Dermis blood vessel endothelial cell (primary cell): Measurements from ENCODE around the gene PROM1. TPM values are rescaled to one million over a fixed set of nuclear protein-coding genes. Genes with fewer than 3 reads are reported as not detected.

Experiments used
- DNase-seq: peaks from one replicate; pipeline ENCODE4 v3.0.0; 2010
- total RNA-seq: library from RNA; depleted of rRNA; stranded (reverse); fragments of >200 nt; gene quantifications from 2 replicates; pipeline ENCODE4 v1.2.3, GENCODE V29; 2014

PROM1 gene
- total RNA-seq, 1 donor from 2014 or later = 1.0 TPM

DNA sequence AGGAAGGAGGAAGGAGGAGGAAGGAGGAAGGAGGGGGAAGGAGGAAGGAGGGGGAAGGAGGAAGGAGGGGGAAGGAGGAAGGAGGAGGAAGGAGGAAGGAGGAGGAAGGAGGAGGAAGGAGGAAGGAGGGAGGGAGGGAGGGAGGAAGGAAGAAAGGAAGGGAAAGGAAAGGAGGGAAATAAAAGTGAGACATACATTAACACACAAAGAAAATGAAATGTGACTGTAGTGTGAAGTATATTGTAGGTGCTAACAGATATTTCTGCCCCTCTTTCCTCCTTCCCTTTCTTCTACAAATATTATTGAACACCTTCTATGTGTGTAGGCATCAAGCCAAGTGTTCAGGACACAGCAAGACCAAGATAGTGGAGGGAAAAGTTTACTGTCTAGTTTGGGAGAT is 26.4 kb upstream of the PROM1 start:
- DNase-seq = no peak

DNA sequence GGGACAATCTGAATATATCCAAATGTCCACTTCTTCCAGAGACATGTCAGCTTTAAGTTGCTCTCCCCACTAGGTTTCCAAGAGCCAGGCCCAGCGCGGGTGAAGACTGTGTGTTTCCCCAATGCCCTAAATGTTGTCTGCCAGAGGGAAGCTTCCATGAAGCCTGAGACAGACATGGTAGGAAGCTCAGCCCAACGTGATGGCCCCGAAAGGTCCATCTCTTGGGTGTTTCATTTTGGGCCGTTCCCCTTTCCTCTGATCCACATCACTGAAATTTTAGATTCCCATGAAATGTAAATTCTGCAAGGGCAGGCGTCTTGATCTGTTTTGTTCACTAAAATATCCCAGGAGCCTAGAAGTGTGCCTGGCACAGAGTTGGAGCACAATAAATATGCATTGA is 25.4 kb upstream of the PROM1 start:
- DNase-seq = no peak

DNA sequence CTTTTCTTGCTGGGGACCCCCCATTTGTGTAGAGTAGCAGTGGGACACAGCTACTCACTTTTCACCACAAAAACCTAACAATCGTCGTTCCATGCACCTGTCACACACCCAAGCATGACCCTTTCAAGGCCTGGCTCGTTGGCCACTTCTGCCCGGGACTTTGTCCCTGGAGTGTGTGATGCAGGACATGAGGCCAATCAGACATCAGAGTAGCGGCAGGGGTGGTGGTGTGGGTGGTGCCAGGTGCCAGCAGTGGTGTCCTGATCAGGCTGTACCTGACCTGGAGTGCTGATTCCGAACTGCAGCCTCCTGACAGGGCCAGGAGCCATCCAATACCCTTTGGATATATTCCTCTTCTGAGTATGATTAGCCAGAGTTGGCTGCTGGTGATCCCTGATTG is 23.1 kb upstream of the PROM1 start:
- no peak for DNase-seq

DNA sequence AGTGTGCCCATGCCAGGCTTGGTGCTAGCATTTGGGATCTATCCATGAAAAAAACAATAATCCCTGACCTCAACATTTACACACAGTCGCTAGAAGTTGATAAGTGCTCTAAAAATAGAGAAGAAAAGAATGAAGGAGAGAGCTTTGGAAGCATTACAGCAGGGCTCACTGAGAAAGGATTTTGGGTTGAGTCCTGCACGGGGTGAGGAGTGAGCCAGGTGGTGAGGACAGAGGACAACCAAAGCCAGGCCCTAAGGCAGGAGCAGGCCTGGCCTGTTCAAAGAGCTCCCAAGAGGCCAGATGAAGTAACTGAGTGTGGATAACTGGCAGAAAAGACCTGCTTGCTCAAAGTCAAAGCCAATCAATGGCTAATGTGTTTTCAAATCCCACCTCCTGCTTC is 20.7 kb upstream of the PROM1 start:
- no peak for DNase-seq

DNA sequence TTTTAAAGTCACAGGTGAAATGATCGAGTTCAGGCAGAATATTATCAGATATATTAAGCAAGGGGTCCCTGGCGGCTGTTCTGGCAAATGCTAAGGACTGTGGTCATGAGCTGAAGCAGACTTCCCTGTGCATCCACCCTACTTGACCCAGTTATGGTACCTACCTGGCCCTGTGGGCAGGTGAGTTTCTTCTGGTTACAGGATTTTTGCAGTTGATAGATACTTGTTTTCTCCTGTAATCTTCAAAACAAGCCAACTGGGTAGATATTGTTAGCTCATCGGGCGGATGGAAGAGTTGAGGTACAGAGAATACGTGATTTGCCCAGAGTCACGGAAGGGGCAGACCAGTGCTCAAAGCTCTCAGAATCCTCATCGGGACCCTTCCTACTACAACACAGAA is 18.5 kb upstream of the PROM1 start:
- no peak for DNase-seq

DNA sequence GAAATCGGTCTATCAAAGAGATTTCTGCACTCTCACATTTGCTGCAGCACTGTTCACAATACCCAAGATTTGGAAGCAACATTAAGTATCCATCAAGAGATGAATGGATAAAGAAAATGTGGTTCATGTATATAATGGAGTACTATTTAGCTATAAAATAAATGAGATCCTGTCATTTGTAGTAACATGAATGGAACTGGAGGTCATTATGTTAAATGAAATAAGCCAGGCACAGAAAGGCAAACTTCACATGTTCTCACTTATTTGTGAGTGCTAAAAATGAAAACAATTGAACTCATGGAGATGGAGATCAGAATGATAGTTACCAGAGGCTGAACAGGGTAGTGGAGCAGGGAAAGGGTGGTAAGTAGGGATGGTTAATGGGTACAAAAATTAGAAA is 17.0 kb upstream of the PROM1 start:
- DNase-seq = no peak

DNA sequence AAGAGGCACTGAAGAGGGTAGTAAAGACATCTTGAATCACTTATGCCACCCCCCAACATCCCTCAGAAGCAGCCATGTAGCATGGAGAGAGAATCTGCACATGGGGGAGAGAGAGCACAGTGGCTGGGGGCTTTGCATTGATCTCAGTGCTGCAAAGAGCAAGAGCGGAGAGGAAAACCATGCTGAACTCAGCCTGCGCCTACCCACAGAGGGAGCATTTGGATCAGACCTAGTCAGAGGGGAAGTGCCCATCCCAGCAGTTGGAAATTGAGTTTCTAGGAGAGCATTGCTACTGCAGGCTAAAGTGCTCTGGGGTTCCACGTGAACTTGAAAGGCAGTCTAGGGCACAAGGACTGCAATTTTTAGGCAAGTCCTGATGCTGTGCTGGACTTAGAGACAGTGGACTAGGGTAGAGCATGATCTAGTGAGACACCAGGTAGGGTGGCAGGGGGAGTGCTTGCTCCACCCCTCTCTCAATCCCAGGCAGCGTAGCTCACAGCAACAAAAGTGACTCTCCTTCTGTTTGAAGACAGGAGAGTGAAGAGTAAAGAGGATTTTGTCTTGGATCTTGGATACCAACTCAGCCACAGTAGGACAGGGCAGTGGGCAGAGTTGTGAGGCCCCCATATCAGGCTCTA is 9.0 kb upstream of the PROM1 start:
- DNase-seq = no peak

DNA sequence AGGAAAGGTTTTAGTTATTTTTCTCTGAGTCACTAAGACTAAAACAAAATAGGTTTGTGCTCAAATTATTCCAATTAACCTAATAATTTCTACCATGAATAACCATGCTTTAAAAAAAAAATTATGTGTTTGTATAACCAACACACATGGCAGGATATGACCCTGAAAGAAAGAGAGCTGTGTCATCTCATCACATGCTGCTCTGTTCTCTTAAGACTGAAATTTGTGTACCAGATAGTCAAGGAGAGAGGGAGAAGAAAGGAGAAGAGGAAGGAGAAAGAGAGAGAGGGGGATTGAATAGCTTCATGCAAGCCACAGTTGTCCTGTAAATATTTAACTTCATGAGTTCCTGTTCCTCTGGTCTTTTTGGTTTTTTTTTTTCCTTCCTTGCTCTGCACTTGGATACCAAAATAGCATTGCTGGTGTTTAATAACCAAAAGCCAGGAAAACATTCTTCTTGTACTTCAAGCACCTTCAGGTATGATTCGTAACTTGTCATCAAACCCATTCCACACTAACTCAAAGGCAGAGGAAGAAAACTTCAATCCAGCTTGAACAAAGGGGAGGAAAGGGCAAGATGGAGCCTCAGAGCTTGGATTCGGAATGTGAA is 6.4 kb upstream of the PROM1 start:
- no peak for DNase-seq

DNA sequence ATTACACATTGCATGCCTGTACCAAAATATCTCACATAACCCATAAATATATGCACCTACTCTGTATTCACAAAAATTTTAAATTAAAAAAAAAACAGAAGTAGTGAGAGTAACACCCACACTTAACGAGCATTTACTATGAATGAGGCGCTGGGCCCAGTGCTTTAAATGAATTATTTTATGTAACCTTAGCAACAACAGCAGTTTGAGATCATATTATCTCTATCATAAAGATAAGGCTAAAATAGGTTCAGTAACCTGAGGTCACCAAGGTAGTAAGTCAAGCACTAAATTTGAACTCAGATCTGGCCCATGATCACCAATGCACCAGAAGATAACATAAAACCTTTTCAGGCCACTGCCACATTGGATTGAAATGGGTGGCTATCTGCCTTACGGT is 5.3 kb upstream of the PROM1 start:
- no peak for DNase-seq

DNA sequence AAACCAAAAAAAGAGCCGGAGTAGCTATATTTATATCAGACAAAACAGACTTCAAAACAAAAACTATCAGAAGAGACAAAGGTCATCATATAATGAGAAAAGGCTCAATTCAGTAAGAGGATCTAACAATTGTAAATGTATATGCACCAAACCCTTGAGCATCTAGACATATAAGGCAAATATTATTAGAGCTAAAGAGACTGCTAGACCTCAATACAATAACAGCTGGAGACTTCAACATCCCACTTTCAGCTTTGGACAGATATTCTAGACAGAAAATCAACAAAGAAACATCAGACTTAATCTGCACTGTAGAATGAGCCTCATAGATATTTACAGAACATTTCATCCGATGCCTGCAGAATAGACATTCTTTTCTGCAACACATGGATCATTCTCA is 4.8 kb upstream of the PROM1 start:
- no peak for DNase-seq

DNA sequence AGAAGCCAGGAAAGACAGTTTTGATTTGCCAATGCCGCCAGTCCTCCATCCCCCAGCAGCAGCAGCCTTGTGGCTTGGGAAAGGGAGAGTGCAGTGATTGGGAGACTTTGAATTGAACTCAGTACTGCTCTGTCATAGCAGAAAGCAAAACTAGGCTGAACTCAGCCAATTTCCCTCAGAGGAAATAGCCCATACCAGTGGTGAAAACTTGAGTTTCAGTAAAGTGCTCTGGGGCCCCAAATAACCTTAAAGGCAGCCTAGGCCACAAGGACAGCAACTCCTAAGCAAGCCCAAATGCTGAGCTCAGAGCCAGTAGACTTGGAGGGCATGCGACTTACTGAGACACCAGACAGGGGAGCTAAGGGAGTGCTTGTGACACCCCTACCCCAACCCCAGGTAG is 2.0 kb upstream of the PROM1 start:
- DNase-seq = no peak

DNA sequence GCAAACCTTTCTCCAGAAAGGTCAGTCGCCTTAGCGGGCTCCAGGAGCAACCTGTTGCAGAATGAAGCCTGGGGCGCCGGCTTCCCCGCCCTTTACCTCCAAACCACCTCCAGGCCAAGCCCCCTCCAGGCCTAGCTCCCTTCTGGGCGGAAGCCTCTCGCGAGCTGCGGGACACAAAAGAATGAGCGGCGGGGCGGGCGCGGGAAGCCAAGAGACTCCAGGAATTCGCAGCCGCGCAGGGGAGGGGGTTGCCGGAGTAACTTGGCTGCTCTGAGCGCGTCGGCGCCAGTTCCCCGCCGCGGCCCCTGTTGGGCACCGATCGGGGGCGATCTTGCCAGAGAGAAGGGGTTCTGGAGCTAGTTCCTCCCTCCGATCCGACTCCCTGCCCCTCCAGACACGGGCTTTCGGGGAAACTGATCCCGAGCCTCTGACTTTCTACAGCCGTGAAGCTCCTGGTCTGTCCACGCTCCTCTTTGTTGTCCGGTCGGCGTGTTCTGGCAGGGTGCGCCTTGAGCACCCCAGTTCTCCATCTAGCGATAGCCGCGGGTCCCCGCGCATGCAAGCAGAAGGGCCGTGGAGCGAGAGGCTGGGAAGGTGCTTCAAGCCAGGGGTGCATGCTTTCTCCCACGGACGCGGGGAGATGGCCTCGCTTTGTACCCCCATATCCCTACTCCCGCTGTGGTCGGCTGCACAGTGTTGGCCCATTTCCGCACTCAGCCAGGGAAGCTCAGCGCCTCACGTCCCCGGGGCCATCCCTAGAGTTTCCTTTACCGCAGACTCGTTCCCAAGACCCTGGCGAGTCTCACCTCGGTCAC is 1.2 kb downstream of the PROM1 start:
- peak; percentile 30 for DNase-seq

DNA sequence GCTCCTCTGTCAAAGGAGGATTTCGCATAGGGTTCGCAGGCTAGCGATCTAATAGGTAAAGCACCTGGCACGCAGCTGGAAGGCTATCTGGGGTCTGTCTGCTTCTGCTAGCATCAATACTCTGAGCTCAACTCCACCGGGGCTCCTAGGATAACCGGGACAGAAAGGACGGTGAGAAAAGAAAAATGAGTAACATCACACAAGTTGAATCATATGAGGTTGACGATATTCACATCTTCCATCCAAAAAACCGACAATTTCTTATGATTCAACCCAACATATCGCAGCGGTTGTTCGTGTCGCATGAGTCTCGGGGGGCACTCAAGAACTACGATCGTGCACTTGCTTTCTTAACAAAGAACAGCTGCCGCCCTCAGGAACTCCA is 1.8 kb downstream of the PROM1 start:
- DNase-seq = no peak

DNA sequence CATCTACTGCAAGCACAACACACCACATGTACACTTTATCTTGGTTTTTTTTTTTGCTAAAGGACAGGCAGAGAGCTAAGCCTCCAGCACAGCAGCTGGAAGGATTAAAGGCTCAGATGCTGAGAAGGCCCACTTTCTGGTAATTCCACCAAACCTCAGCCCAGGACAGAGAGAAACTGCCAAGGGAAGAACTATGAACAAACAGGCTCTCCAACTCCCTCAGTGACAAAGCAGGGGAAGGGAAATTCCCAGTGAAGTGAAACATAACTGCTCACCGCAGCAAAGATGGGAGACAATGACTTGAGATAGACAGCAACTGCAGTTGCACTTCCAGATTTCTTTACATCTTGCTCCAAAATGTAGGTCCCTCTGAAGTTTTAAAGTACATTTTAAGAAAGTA is 4.8 kb downstream of the PROM1 start:
- no peak for DNase-seq

DNA sequence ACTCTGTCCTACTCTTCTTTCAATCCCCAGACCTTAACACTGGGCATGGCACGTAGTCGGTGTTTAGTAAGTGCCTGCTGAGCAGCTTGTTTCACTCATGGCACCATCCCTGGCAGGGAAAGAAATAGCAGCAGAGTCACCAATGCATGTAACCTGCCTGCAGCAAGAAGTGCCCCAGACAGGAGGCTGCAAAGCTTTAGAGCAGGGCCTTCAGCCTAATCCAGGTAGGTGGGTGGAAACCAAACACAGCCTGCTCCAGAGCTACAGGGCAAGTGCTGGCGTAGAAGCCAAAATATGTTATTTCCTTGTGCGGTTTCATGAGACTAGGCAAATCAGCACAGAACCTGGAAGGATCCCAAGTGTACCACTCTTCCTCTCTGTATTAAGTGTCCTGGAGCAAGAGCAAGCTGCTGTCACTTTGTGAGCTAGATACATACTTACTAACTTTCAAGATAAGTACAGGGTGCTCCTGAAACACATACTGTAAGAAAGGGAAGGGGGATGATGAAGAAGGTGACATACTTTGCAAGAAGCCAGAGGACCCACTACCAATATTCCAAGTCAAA is 5.5 kb downstream of the PROM1 start:
- DNase-seq = no peak

DNA sequence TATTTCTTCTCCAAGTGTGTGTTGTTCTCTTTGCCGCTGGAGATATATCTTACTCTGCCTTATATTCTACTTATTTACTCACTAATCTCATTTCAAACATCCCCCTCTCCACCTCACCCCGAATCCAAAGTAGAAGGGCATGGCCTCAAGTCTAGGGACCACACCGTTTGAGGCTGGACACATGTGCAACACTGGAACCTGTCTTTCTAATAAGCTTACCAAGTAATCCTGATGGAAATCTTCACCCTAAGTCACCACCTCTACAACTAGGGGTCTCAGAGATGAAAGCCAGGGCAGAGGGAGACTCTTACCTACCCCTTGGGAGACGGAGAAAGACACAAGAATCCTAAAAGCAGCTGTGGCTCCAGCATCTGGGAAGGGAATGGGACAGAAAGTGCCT is 6.0 kb downstream of the PROM1 start:
- no peak for DNase-seq

DNA sequence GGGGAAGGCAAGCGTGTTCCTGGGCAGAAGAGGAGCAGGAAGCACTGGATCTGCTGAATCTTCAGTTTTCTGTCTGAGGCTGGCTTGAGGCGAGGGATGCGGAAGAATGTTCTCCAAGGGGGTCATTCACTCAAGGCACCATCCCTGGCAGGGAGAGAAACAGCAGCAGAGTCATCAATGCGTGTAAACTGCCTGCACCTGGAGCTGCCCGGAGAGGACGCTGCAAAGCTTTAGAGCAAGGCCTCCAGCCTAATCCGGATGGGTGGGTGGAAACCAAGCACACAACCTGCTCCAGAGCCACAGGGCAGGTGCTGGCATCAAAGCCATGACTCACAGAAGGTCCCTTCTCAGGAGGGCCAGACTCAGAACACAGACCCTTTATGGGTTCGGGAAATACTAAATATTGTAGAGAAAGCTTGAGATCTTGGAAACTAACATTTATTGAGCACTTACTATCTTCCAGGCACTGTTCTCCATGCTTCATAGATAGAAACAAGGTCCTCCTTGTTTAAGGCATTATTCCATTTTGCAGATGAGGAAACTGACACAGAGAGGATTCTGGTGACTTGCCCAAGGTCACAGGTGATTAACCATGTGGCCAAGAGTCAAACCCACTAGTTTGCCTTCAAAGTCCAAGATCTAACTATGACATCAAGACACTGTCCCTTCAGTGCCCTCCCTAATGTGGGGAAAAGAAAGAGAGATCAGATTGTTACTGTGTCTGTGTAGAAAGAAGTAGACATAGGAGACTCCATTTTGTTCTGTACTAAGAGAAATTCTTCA is 7.7 kb downstream of the PROM1 start:
- no peak for DNase-seq

DNA sequence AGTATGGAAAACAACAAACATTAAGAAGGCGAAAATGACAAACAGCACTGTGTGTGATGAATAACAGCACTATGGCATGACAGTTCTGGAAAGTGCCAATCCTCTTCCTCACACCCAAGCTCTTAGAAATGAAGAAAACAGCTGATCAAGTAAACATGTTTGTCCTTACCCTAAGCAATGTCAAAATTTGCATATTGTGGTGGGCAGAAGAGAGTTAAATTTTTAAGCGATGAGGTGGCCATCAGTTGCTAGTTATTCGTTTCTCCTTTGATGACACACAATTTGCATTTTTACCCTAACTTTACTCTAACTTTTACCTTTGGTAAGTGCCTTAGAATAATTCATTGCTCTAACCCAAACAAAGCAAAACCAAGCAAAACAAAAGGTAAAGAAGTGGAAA is 8.8 kb downstream of the PROM1 start:
- no peak for DNase-seq

DNA sequence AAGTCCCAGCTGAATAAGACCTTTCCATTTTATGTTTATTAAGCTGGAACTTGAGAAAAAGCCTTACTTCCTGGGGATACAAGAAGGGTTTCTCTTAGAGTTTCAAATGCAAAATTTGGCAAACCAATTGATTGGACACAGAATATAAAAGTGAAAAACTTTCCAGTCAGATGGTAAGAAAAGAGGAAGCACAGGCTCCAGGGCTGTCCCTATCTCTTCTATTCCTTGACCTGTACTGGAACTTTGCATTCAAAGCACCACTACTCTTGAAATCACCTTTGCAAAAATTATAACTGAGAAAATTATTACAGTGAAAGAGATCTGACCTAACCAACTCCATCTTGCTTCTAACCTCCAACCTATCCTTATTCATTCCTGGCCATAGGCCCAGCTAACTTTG is 11.7 kb downstream of the PROM1 start:
- DNase-seq = no peak

DNA sequence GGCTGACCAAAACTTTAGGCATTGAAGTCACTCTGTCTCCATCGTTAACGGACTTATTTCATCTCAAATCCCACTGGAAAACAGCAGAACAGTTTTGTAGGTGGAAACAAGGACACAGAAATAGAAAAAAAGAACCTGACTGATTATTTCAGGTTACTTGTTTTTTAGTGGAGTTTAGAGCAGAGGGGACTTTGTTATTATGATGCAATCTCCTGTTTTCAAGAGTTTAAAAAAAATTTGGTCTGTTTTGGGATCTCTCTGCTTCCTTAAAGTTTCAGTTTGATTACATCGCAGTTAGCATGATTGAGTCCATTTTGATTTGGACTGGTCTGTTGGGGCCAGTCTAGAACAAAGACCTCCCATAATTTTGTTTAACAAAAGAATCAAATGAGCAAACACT is 13.6 kb downstream of the PROM1 start:
- DNase-seq = no peak

DNA sequence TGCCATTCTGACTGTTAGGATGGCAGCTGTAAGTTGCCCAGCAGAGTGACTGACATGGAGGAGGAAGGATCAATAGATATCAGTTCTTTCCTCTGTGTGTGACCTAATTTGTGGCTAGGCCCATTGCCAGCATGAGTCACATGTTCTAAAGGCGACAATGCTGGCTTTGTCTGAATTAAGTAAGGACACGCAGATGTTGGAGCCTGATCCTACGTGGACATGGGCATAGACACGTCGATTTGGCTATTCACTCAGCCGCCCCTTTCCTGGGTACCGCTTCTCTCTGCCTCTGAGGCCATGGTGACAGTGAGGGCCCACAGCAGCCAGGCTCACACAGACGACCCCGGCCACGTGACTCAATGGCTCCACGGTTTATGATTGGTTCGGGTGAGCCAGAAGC is 16.3 kb downstream of the PROM1 start:
- no peak for DNase-seq

DNA sequence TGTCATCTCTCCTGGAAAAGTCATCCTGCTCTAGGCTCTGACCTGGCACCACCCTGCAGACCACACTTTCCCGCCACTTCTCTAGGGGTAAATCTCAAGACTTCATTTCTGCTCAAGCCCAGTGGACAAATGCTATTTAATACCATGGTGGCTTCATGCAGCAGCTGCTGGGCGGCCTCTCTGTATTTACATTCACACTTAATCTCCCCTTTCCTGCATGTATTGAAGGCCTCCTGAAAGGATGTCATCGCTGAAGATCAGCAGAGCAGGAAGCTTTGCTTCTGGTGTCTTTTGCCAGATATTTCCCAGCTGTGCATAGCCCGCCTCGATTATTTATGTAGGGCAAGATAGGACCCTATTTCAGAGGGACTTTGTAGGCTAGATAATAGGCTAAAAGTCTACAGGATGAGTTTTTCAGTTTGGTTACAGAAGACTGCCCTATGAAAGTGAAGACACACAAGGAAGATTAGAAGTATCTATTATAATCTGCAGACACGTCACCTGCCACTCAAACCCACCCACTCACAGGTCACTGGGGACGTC is 17.2 kb downstream of the PROM1 start:
- no peak for DNase-seq

DNA sequence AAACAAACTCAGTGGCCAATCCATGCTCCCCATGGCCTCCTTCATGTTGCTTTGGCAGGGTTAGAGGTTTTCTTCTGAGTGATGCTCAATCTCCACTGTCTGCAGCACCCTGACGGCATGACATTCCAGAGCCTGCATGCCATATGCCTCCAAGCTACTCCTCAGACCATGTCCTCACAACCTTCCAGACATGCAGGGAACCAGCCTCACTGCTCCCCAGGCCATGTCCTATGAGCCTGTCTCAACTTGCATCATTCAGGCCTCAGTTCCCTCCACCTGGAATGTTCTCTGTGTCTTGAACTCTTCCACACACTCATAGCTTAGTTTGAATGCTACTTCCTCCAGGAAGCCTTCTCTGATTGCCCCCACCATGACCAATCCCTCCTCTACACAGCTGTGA is 18.8 kb downstream of the PROM1 start:
- DNase-seq = no peak
